GM12878 (cell line): ENCODE data around the gene PAPOLG. TPM values are rescaled to one million over a fixed set of nuclear protein-coding genes. Genes with fewer than 3 reads are reported as not detected.

Source experiments
- ATAC-seq: fragments of 200-7000 bp; cut with Tn5 transposase; 3 replicates; pipeline ENCODE4 v1.9.1; 2020; ENCODE audit warnings: mild to moderate bottlenecking, moderate library complexity
- BruUV-seq: library from RNA; stranded (reverse); fragments of 400-500 nt; replicated peaks from 2 replicates; lab custom pipeline; 2021; lab: Mats Ljungman, UMichigan
- CTCF ChIA-PET: fragments of 300-600 bp; sonication (Branson Sonifier 250); formaldehyde crosslinking; extraction: SDS; loops from one replicate; lab custom pipeline; 2021; ENCODE audit warnings: inconsistent platforms; lab: Yijun Ruan, JAX
- POLR2A ChIA-PET: fragments of 350-600 bp; formaldehyde crosslinking; extraction: SDS; loops from one replicate; lab custom pipeline; 2021; ENCODE audit warnings: inconsistent platforms; lab: Charles Lee
- RAD21 ChIA-PET: fragments of 300-600 bp; sonication (Branson Sonifier 250); formaldehyde crosslinking; loops from one replicate; lab custom pipeline; 2023; ENCODE audit warnings: antibody characterized with exemption; ENCODE audit not compliant: unreplicated experiment; lab: Charles Lee
- SMC1A ChIA-PET: fragments of 300-600 bp; sonication (Branson Sonifier 250); formaldehyde crosslinking; loops from one replicate; lab custom pipeline; 2023; ENCODE audit not compliant: unreplicated experiment, uncharacterized antibody; lab: Charles Lee
- DNase-seq: peaks from one replicate; pipeline ENCODE4 v3.0.0-alpha.2; 2011; ENCODE audit warnings: low read depth, low spot score
- FAIRE-seq: peaks from 3 replicates; lab custom pipeline; 2011; peaks lifted over from hg19 to GRCh38; lab: Jason Lieb, UNC
- H2AFZ ChIP-seq: 2 replicates; pipeline ENCODE4 v1.6.0; 2011; ENCODE audit warnings: low read depth, low read length, control low read depth; ENCODE audit not compliant: control insufficient read depth
- H3K27ac ChIP-seq: 2 replicates; pipeline ENCODE4 v1.5.1; 2011; ENCODE audit warnings: control low read depth; ENCODE audit not compliant: control insufficient read depth, insufficient read depth
- H3K27me3 ChIP-seq, 2 experiments: replicated peaks in 1 of 2; 2 replicates each; pipeline versions ENCODE4 v1.6.0 to v1.6.1; 2011; ENCODE audit warnings: low read length in 1 of 2; ENCODE audit not compliant: control insufficient read depth in 2 of 2, insufficient read depth in 2 of 2
- H3K36me3 ChIP-seq, 2 experiments: 2 replicates each; pipeline ENCODE4 v1.5.1; 2011; ENCODE audit warnings: low read length in 1 of 2; ENCODE audit not compliant: control insufficient read depth in 2 of 2, insufficient read depth in 2 of 2
- H3K4me1 ChIP-seq: 2 replicates; pipeline ENCODE4 v1.6.1; 2011; ENCODE audit warnings: mild to moderate bottlenecking, low read length, moderate library complexity, mixed read lengths; ENCODE audit not compliant: control insufficient read depth, insufficient read depth
- H3K4me2 ChIP-seq: 2 replicates; pipeline ENCODE4 v1.6.0; 2011; ENCODE audit warnings: control low read depth; ENCODE audit not compliant: control insufficient read depth, insufficient read depth
- H3K4me3 ChIP-seq: fragments of 200-600 bp; sonication (generic); 2 replicates; pipeline ENCODE4 v1.5.1; 2016
- H3K79me2 ChIP-seq: 2 replicates; pipeline ENCODE4 v1.6.0; 2011; ENCODE audit warnings: low read length; ENCODE audit not compliant: control insufficient read depth, insufficient read depth
- H3K9ac ChIP-seq: 2 replicates; pipeline ENCODE4 v1.8.0; 2011; ENCODE audit warnings: low read length, control low read depth, mixed read lengths; ENCODE audit not compliant: control insufficient read depth, insufficient read depth
- H3K9me3 ChIP-seq: replicated peaks from 3 replicates; pipeline ENCODE4 v1.5.1; 2011; ENCODE audit warnings: mild to moderate bottlenecking, low read length; ENCODE audit not compliant: control insufficient read depth, insufficient read depth
- H4K20me1 ChIP-seq: 2 replicates; pipeline ENCODE4 v1.6.0; 2011; ENCODE audit not compliant: control insufficient read depth, insufficient read depth
- CEBPB ChIP-seq, 2 experiments: fragments of 150-350 bp in 1 of 2; IDR thresholded peaks; 2 replicates each; pipeline ENCODE4 v1.6.1; 2012 to 2014; ENCODE audit warnings: low read depth in 2 of 2, low read length in 2 of 2, borderline replicate concordance in 1 of 2, inconsistent platforms in 1 of 2
- IKZF1 ChIP-seq: fragments of 450-650 bp; conservative IDR thresholded peaks from 2 replicates; pipeline ENCODE4 v1.6.1; 2017; ENCODE audit warnings: antibody characterized with exemption, mild to moderate bottlenecking
- WGBS: methylation state at CpG from one replicate; pipeline ENCODE4 v1.1.6; 2016; ENCODE audit warnings: low lambda C conversion rate; ENCODE audit not compliant: insufficient replicate concordance, insufficient coverage; ENCODE audit errors: missing lambda C conversion rate; 5-methylcytosine and 5-hydroxymethylcytosine counted together
- in situ Hi-C: fragments of 300-500 bp; cut with MboI; formaldehyde crosslinking; loops from 9 replicates; pipeline ENCODE4 v1.14.3; 2018; ENCODE audit warnings: mixed read lengths
- intact Hi-C: fragments of 100-400 bp; cut with micrococcal nuclease; formaldehyde crosslinking; loops from one replicate; pipeline ENCODE4 v1.14.2; 2022; ENCODE audit not compliant: unreplicated experiment
- polyA plus RNA-seq, 11 experiments: library from polyadenylated mRNA; depleted of rRNA in 4 of 11; unstranded in 6 of 11; stranded (reverse) in 5 of 11; fragments of >200 nt; fragmentation: Nextera tagmentation in 4 of 11; fragmentation: Illumina TruSeq in 1 of 11; extraction: Ambion mirVana in 4 of 11; extraction: Trizol in 1 of 11; gene quantifications; 1 replicate in 1 of 11; 2 replicates in 10 of 11; pipeline versions ENCODE4 v1.2.1 to v1.2.3, GENCODE V29; 2011 to 2016; ENCODE audit warnings: inconsistent platforms in 2 of 11, missing spikeins in 2 of 11, low read depth in 1 of 11
- small RNA-seq: library from RNA; depleted of rRNA; stranded (forward); fragments of <200 nt; gene quantifications from one replicate; pipeline ENCODE3, GENCODE V24; 2014
- total RNA-seq, 4 experiments: library from RNA; depleted of rRNA in 3 of 4; stranded (reverse); fragments of >200 nt in 3 of 4; fragmentation: Illumina TruSeq in 1 of 4; extraction: Trizol in 1 of 4; gene quantifications; 2 replicates each; pipeline versions ENCODE4 v1.2.1 to v1.2.3, GENCODE V29; 2013 to 2021

The PAPOLG gene
- total and polyA plus RNA-seq, 10 of the 15 experiments (the other 5 are each of a cell fraction or from before 2014, with no cell fraction given): 4.2 to 15.8 (median 10.7) TPM

- BruUV-seq: no TSS peak
- Histone ChIP-seq H3K79me2 (no peaks in the 10 kb centered on the region), H3K36me3 (no peaks in the 10 kb centered on the region), H3K9ac (no peak overlapping the region), H3K4me3 (no peak overlapping the region), H4K20me1 (no peaks in the 10 kb centered on the region), H3K27ac (no peak overlapping the region), H3K27me3 (no peaks in the 10 kb centered on the region), H3K4me2 (0 out of 2 replicates have a peak overlapping the region, but pooled peaks have one; percentile 27), H2AFZ (no peak overlapping the region), H3K4me1 (peaks cover 24% of the 10 kb centered on the region), H3K9me3 (no peaks in the 10 kb centered on the region)
- POLR2A ChIA-PET: interaction anchor here (1.1 to 1.2 kb wide), 2 partner anchors 15 to 26 kb away, joined by 3 read pairs; no protein-coding TSS in a partner anchor
- WGBS: 63% methylated on average over 6 of the region's 6 CpGs
- ATAC-seq (no peak; the same call in 2 of the 3 replicates), DNase-seq (no peak), FAIRE-seq (no peak)
- CTCF ChIA-PET: interaction anchor here (1.0 to 1.9 kb wide), 3 partner anchors 10 to 49 kb away, joined by 3 to 7 read pairs (median 4); no protein-coding TSS in a partner anchor
- 0 out of 2 replicates have a peak, but pooled peaks have one; percentile 36 for TF ChIP-seq IKZF1
- TF ChIP-seq CEBPB (IDR thresholded peaks at IDR 0.05; ENCODE audit: borderline replicate concordance in 1 of 2, low read depth in 2 of 2, low read length in 2 of 2): no peak
- RAD21 ChIA-PET: no interaction called here
- intact Hi-C loops: no loop called here
- SMC1A ChIA-PET: interaction anchor here (1.1 to 1.8 kb wide), 5 partner anchors 9 to 151 kb away, joined by 3 to 9 read pairs (median 6); no protein-coding TSS in a partner anchor
- in situ Hi-C loops: no loop called here
These were observed 91.8 kb downstream of the PAPOLG start for GRCh38 chr2:60847854-60848253.

Small RNAs within 50 kb of the gene (small RNA-seq; reads per million reads assigned to genes)
- gene RN7SL632P: not detected
- gene RNU6-612P: not detected

Other genes with a start within 250 kb of the PAPOLG start
- gene BCL11A, start 202.6 kb upstream of the PAPOLG start, total RNA-seq (2014; rRNA removed): 12.6 and 13.2 TPM in 2 replicates
- 9.4 and 11.1 TPM in 2 replicates for gene BCL11A, start 202.6 kb upstream of the PAPOLG start, total RNA-seq (2014; rRNA removed; fragmentation: Illumina TruSeq; extraction: Trizol)
- 22.7 and 26.6 TPM in 2 replicates for gene BCL11A, start 202.6 kb upstream of the PAPOLG start, total RNA-seq (2021)
- not detected in 2 replicates for gene BCL11A, start 202.6 kb upstream of the PAPOLG start, polyA plus RNA-seq (2011; rRNA removed)
- 10.7 and 11.1 TPM in 2 replicates for gene BCL11A, start 202.6 kb upstream of the PAPOLG start, polyA plus RNA-seq (2014; fragmentation: Illumina TruSeq; extraction: Trizol)
- gene BCL11A, start 202.6 kb upstream of the PAPOLG start, polyA plus RNA-seq (2014; fragmentation: Nextera tagmentation; extraction: Ambion mirVana): 10 to 100 TPM in 1 of 2 experiments, 1 to 10 TPM in 1; 9.0 to 11.2 TPM
- 7.5 and 8.1 TPM in 2 replicates for gene BCL11A, start 202.6 kb upstream of the PAPOLG start, polyA plus RNA-seq (2014; rRNA removed)
- gene BCL11A, start 202.6 kb upstream of the PAPOLG start, polyA plus RNA-seq (2016; fragmentation: Nextera tagmentation; extraction: Ambion mirVana): 1 to 10 TPM; 8.4 to 9.9 TPM
- 35.5 and 41.1 TPM in 2 replicates for gene REL, start 125.3 kb downstream of the PAPOLG start, total RNA-seq (2014; rRNA removed)
- gene REL, start 125.3 kb downstream of the PAPOLG start, total RNA-seq (2014; rRNA removed; fragmentation: Illumina TruSeq; extraction: Trizol): 48.9 and 53.0 TPM in 2 replicates
- 49.3 and 52.4 TPM in 2 replicates for gene REL, start 125.3 kb downstream of the PAPOLG start, total RNA-seq (2021)
- 27.8 and 35.1 TPM in 2 replicates for gene REL, start 125.3 kb downstream of the PAPOLG start, polyA plus RNA-seq (2011; rRNA removed)
- 47.5 and 56.1 TPM in 2 replicates for gene REL, start 125.3 kb downstream of the PAPOLG start, polyA plus RNA-seq (2014; fragmentation: Illumina TruSeq; extraction: Trizol)
- 10 to 100 TPM in 1 of 2 experiments, 1 to 10 TPM in 1; 6.3 to 17.7 TPM for gene REL, start 125.3 kb downstream of the PAPOLG start, polyA plus RNA-seq (2014; fragmentation: Nextera tagmentation; extraction: Ambion mirVana)
- 20.2 and 25.4 TPM in 2 replicates for gene REL, start 125.3 kb downstream of the PAPOLG start, polyA plus RNA-seq (2014; rRNA removed)
- 10 to 100 TPM; 21.9 to 25.4 TPM for gene REL, start 125.3 kb downstream of the PAPOLG start, polyA plus RNA-seq (2016; fragmentation: Nextera tagmentation; extraction: Ambion mirVana)